Measurements from ENCODE around the gene SLC35D3.

- TF ChIP-seq CTCF (IDR thresholded peaks at IDR 0.05) = no peak
- TF ChIP-seq EZH2 (IDR thresholded peaks at IDR 0.05; ENCODE audit: borderline replicate concordance, insufficient read depth, low read depth, low read length, poor library complexity, severe bottlenecking) = no peak
Observed at GRCh38 chr6:136921936-136922684, at the start of gene SLC35D3.

All from B cell (primary cell).